NCI-H345 treated with DMSO at 0.1 percent for 48 hours (cell line): ENCODE data around the gene TSPAN3.

ENCODE experiments used
- DNase-seq: peaks from one replicate; lab custom pipeline; 2025; ENCODE audit not compliant: unreplicated experiment; lab: John Stamatoyannopoulos, UW

The TSPAN3 gene

DNA sequence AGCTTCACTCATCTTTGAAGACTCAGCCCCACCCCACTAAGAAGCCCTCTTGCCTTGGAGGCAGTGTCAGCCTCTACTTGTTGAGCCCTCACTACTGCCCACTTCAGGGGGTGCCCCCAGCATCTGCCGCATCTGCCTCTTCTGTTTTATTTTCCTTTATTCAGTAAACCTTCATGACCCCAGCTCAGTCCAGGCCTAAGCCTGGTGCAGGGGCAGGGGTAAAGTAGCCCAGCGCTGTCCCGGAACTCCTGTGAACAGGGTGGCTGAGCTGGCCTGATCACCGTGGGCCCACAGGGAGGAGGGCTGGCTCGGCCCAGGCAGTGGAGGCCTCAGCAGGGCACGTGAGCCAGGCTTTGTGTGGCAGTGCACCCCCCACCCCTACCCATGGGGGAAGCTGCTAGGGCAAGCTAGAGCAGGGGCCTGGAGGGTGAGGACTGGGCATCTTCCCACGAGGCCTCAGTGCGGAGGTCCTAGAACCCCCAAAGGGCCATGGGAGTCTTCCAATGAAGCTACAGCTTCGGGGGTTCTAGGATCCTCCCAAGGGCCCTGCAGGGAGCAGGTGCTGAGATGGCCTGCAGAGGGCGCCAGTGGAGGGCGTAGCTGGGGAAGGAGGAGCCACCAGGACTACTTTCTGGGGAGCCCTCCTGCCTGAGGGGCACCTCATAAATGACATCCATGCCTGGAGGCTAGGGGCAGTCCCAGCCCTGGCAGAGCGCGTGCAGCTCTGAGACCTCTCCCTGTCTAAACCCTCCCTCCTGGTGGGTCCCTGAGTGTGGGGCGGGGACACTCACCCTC lies 36.0 kb downstream of the TSPAN3 start:
- DNase-seq = no peak

DNA sequence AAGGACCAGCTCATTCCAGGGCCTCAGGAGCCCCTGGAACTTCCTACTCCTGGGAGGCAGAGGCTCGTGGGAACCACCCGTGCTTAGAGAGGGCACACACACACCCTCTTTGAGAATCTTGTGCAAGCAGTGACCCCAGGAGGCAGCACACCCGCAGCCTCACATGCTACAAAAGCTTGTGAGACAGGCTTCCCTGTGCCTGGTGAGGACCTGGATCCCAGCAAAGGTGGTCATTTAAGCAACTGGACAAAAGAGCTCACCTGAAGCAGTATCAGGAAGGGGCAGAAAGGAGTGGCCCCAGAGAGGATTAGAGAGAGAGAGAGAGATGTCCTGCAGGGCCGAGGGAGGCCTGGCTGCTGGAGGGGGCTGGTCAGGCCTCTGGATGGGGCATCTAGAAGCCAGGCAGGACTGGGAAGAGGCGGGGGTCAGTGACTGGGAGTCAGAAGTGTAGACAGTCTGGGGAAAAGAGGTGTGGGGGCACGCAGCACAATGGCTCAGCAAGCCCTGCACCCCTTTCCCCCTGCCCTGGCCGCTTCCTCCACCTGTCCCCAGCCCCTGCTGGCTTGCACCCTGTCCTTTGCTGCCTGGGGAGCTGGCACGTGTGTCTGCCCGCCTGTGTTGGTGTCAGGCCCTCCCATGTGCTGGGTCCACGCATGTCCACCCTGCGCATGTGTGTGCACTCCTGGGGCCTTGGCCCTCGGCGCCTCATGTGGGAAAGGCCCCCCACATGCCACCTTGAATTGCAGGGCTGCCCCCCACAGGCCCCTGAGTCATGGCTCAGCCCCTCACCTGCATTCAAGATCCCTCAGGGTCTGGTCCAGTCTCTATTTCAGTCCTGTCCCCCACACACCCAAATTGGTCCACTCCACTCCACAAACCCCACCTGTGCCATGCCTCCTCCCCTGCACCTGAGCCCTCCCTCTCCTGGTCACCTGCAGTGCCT lies 36.9 kb downstream of the TSPAN3 start:
- DNase-seq = no peak

DNA sequence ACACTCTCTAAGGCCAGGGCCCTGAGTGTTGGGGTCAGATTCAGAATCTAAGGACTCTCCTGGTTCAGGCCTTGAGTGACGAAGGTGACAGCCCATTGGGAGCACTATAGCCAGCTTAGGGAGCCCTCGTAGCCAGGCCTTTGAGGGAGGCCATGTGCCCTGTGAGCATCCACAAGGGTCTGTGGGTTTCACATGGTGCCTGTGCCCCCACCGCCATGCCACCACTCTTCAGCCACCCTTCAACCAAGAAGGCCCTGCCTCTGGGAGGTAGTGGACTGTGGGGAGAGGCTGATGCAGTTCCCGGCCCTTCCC lies 37.5 kb downstream of the TSPAN3 start:
- DNase-seq = no peak

DNA sequence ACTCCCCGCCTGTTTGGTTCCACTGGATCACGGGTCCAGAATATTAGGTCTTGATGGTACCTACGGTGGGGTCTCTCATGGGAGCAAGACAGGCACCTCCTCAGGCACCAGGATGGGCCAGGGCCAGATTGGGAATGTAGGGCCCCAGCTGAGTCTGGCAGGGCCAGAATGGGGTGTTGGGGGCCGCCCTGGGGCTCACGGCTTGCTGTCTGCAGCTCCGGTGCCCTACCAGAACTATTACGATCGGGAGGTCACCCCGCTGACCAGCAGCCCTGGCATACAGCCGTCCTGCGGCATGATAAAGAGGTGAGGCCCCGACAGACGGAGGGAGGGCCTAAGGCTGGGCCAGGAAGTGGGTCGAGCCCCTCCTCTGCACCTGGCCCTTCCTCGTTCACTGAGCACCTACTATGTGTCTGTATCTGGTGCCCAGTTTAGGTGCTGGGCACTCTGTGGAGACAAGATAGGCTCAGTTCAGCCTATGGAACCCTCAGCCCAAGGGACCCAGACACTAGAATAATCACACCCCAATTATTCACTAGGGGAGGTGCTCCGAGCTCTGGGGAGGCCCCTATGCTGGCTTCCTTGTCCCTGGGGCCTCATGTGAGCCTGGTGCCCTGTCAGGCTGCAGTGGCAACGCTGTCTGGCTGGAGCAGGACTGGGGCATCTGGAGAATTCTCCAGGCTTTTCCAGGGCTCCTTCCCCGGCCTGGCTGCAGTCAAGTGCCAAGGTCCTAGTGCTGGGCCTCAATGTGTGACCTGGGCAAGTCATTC lies 38.1 kb downstream of the TSPAN3 start:
- DNase-seq = no peak

DNA sequence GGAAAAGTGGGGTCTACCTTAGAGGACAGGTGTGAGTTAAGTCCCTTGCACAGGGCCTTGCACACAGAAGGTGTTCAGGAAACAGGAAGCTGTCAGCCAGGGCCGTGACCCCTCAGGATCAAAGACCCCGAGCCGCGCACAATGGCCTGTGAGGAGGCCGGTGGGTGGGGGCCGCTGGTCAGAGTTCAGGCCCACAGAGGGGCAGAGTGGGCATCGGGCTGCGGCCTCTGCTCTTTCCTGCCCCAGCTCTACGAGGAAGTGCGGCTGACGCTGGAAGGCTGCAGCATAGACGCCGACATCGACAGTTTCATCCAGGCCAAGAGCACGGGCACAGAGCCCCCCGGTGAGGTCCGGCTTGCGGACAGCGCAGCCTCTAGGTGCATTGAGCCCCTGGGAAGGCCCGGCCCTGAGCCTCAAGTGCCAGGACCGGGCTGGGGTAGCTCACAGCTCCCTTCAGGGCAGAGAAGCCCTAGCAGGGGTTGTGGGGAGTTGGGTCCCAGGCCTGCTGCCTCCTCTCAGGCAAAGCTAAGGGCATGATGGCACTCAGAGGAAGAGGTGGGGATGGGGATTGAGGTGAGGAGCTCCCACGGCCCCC lies 38.8 kb downstream of the TSPAN3 start:
- DNase-seq = no peak

DNA sequence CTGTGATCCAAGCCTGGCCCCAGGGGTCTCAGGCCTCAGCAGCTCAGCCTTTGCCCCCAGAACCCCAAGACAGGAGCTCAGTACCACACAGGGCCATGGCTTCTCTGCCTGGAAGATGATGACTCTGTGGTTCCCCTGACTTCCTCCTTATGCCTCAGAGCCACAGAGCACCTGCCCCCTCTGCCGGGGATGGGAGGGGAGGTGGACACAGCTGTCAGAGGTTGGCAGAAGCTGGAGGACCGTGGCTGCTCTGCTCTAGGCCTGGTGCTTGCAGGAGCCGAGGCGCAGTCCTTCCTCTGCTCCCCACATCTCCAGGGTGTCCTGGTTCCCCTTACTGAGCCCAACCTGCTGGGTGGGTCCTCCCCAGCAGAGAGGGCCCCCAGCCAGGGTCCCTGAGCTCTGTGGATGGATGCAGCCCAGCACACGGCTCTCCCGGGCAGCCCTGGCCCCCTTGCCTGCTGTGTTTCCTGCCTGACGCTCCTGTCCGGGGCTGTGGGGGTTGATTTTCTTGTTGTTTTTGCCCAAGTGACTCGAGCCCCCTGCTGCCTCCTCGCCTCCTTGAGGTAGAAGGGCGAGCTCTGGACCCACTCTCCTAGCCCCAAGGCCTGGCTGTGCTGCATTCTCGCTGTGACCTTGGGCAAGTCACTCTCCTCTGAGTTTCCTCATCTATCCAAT lies 39.4 kb downstream of the TSPAN3 start:
- no peak for DNase-seq

DNA sequence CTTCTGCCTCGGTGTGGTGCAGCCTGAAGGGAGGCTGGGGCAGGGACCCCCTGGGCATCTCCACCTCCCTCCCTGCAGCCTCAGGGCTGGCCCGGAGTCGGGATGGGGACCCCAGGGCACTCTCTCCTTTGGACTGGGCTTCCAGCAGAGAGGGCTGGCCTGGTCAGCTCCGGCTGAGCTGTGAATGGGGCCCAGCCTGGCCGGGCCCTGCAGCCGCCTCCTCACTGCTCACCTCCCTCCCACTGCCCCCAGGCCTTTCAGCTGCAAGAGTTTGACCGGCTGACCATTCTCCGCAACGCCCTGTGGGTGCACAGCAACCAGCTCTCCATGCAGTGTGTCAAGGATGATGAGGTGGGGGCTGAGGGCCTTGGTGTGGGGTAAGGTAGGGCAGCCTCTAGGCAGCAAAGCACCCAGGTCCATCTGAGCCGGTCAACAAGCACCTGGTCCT lies 40.0 kb downstream of the TSPAN3 start:
- DNase-seq = no peak

DNA sequence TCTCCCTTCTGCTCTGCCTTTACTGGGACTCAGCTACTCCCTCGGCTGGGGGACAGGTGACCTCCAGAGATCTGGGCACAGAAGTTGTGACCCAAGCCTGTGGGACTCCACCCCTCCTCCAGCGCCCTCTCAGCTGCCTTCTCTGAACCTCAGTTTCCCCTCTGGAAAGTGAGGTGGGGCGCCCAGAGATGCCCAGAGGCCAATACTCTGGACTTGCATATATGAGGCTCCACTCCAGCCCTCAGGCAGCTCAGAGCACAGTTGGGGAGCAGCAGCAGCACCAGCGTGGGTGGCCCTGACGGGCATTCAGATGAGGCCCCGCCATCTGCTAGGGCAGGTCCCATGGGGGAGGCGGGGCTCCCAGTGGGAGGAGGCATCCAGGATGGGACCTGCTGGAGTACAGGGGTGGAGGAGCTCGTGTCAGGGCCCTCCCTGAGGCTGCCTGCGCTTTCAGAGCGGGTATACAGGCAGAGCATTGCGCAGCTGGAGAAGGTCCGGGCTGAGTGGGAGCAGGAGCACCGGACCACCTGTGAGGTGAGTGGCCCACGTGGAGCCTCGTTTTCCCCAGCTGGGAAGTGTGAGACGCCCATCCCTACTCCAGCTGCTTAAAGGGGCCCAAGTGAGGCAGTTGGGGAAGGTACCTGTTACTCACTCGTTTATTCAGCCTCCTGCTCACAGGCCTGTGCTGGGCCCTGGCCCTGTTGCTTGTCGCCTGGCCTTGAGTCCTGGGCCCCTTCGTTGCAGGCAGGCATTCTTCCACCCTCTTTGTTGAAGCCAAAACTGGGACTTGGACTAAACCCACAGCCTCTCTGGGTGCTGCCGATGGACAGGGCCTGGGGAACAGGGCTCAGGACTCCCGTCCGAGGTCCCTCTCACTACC lies 40.6 kb downstream of the TSPAN3 start:
- no peak for DNase-seq

DNA sequence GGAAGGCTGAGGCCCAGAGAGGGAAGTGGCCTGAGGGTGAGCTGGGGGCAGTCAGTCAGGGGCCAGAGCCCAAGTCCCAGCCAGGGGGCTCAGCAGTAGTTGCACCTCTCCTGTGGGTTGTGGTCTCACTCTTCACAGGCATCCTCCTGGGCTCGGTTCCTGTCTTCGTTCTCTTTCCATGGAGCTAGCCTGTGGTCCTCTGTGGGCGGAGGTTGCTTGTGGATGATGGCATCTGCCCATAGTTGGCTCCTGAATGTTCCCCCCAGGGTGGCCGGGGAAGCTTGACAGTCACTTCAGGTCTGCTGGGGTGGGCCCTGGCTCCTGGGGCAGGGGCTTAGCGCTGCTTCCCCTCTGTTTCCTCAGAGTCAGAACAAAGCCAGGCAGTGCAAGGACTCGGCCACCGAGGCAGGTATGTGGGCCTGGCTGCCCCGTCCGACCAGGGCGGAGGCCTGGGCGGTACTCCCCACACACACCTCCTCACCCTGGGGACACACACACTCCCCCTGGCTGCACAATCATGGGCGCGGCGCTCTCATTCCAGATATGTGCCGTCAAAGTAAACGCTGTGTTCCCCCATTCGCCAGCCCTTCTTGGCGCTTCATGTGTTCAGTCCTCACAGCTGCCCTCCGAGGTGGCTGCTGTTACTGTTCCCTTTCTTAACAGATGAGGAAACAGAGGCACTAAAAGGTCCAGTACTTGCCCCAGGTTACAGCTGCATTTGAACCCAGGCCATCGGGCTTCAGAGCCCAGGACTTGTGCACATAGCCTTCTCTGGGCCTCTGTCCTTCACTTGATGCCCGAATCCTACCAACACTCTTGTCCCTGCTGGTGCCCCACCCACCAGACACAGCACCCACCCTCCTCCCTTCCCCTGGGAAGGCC lies 41.5 kb downstream of the TSPAN3 start:
- no peak for DNase-seq

DNA sequence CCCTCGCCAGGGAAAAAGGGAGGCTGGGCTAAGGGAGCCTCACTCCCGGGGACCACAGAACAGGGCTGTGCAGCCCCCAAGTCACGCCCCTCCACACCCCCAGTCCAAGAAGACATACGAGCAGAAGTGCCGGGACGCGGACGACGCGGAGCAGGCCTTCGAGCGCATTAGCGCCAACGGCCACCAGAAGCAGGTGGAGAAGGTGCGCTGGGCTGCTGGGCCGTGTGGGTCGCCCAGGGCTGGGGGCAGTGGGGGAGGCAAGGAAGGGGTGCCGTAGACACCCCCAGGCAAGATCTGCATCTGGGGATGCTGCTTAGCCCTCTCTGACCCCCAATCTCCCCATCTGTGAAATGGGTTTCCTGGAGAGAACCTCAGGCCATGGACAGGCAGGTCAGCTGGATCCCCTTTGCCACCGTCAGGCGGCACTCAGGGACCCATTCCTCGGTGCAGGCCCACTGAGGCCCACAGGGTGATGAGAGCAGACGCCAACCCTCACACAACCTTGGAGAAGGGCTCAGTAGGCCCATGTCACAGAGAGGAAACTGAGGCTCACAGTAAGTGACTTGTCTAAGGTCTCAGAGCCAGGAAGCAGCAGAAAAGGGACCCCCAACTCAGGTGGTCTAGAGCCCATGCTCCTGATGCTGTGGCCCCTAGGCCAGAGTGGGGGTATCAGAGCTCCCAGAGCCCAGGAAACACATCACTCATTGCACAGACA lies 42.3 kb downstream of the TSPAN3 start:
- DNase-seq = no peak

DNA sequence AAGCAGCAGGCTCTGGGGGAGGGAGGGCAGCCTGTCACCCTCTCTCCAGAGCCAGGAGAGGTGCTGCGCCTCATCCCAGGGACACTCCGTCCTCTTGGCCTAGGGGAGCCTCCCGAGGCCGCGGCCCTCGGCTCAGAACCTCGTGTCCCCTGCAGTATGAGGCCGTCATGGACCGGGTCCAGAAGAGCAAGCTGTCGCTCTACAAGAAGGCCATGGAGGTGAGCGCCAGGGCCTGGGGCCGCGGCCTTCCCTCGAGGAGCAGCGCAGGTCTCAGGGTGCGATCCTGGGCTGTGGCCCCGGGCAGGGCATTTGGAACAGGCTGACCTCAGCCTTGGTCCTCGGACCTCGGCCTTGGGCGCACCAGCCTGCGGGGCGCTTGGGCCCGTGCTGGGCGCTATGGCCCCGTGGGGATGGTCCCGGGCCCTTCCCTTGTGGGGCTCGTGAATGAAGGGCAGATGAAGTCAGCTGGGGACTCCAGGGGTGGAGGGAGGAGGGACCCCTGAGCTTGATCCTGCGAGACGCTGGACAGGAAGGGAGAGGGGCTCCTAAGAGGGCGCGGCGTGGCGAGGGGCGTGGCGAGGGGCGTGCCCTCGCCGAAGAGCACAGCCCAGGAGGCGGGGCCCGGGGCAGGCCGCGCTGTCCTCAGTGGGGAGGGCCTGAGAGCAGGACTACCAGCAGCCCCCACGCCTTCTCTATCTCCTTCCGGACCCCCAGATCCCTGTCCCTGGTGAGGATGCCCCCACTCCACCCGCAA lies 43.0 kb downstream of the TSPAN3 start:
- no peak for DNase-seq

DNA sequence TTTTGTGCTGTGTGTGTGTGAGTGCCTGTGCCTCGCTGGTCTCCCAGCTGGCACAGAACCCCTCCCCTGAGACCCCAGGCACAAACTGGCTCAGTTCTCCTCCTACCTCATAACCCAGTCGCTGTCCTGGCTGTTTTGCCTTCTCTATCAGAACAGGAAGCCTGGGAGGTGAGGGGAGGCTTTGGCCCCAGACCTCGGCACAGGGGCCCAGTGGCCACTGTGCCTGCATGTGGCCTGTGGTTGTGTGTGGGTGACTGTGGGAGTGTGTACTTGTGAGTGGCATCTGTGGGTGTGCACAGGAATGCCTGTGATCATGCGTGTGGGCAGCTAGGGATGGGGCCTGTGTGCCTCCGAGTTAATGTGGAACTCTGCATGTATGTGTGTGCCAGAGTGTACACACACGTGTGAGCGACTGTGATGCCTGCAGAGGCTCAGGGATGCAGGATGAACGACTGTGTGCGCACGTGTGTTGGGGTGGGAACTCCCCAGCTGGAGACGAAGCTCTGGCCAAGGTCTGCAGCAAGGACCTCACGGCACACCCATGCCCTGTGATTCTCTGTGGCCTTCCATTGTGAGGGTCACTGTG lies 43.7 kb downstream of the TSPAN3 start:
- DNase-seq = no peak

DNA sequence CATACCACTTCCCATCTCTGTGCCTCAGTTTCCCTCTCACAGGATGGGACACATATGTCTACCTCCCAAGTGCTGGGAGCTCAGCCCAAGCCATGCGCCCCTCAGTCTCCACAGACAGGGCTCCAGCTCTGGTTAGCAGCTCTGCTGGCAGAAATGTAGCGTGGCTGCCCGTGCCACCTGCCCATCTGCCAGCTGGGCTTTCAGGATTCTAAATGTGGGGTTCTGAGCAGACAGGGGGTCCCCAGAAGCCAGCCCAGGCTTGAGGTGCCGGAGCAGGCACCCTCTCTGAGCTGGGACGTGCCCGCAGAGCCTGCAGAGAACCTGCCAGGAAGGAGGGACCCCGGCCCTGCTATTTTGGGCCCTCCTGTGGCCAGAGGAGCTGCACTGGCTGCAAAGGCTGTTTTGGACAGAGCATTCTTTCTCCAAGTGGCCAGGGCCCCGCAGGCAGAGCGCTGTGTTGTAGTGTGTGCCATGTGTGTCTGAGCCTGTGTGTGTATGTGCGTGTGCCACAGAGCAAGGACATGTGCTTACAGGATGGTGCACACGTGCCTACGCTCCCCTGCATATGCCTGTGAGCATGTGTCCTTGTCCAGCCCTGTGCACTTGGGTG lies 44.3 kb downstream of the TSPAN3 start:
- DNase-seq = no peak

DNA sequence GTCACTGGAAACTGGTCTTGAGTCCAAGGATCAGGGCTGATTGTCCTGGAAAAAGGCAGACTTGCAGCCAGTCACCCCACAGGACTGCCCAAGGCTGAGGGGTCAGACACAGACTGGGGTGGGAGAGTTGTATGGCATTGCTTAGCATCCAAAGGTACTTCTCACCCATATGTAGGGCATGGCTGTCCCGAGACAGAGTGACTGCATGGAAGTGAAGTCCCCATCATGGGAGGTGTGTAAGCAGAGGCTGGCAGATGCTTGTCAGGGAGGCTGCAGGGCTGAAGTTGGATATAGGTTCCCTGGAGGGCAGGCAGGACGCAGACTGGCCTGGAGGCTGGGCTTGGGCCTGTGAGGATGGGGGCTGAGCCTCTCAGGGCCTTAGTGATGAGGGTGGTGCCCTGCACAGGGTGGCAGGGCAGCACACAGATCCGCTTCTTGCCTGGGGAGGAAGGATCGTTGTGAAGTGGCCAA lies 44.9 kb downstream of the TSPAN3 start:
- DNase-seq = no peak

DNA sequence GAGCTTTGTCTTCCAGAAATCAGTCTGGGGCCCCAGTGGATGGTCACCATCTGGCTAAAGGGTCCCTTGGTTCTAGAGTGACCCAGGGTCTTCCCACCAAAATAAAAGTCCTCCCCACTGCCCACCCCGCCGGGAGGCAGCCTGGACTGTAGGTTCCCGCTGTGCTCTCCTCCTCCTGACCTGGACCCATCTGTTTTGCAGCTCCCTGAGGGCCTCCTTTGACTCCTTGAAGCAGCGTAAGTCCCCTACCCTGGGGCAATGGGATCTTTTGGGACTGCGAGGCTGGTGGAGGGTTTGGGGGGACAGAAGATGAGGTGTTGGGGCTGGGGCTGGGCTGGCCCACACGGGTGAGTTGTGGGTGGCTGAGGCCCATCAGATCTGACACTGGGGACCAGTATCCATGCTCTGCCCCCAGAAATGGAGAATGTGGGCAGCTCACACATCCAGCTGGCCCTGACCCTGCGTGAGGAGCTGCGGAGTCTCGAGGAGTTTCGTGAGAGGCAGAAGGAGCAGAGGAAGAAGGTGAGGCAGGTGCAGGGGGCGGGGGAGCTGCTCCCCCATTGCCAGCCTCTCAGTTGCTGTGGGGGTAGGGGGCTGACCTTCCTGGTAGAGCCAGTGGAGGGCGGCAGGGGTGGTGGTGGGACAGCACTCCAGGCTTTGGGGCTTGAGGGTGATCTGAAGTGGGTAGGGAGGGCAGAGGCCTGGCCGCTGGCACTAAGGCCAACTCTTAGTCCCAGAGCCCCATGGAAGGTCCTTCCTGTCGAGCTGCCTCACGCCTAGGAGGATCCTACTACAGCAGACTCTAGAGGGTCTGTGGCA lies 45.6 kb downstream of the TSPAN3 start:
- DNase-seq = no peak
